Stimulated activated naive CD8-positive, alpha-beta T cell treated with anti-CD3 and anti-CD28 coated beads, Interleukin-15, Interleukin-2, amounts not matched to agents 100 ng/mL and 50 ng/mL, for 24 hours (primary cell): Measurements from ENCODE around the gene ZNF460.
"Not testable (repeated sequence)": the region's sequence is repeated elsewhere in the genome, so short reads cannot be mapped to it uniquely, and the experiment has no call there.

Source experiments
- H3K27ac Mint-ChIP-seq: one replicate; pipeline ENCODE4 v1.8.0; 2021; ENCODE audit warnings: mild to moderate bottlenecking, mixed read lengths
- H3K27me3 Mint-ChIP-seq: one replicate; pipeline ENCODE4 v1.8.0; 2021; ENCODE audit warnings: mixed read lengths
- H3K36me3 Mint-ChIP-seq: one replicate; pipeline ENCODE4 v1.8.0; 2021; ENCODE audit warnings: low read depth, mixed read lengths
- H3K4me1 Mint-ChIP-seq: one replicate; pipeline ENCODE4 v1.8.0; 2021; ENCODE audit warnings: low read depth, mixed read lengths
- H3K4me3 Mint-ChIP-seq: one replicate; pipeline ENCODE4 v1.8.0; 2021; ENCODE audit warnings: mild to moderate bottlenecking, mixed read lengths
- H3K9me3 Mint-ChIP-seq: one replicate; pipeline ENCODE4 v1.8.0; 2021; ENCODE audit warnings: mixed read lengths

Gene ZNF460

DNA sequence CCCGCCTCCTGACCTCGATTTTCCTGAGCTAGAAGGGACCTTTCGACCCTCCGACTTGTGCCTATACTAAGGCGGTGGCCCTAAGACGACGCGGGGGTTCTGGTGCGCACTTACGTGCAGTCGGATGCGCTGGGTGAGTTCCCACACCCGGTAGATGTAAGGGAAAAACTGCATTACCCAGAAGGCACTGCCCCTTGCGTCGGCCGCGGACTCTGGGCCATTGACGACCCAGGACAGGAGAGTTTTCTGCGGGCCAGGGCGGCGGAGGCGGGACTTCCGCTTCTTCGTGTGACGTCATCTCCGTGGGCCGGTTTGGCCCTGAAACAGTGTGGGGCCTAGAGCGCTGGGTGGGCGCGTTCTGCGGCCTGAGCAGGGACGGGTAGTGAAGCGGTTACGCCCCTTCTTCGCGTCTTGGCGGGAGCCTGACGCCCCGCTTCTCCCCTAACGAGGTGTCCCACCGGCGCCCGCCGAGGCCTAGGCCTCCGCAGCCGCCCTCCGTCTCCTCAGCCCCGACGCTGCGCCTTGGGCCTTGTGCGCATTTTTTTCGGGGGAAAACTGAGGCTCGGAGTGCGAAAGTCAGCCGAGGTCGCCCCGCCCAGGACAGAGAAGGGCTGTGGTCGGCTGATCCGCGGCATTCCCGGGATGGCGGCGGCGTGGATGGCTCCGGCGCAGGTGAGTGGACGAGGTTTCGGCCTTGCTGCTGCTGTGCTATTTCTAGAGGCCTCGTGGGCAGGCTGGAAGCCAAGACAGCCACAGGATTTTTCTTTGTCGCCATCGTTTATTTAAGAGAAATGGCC, at the start of gene ZNF460:
Gene ZNF460 (plus strand): TSS at position 321 of the 797 bp plus-strand sequence. CDS start 322 bp downstream, at position 643.
- no peaks in the 10 kb centered on the region for H3K9me3 Mint-ChIP-seq
- no peak within 1 kb of the TSS for H3K27ac Mint-ChIP-seq
- H3K4me3 Mint-ChIP-seq = no peak within 1 kb of the TSS
- peaks cover 62% of the 10 kb centered on the region for H3K36me3 Mint-ChIP-seq
- no peaks in the 10 kb centered on the region for H3K27me3 Mint-ChIP-seq
- H3K4me1 Mint-ChIP-seq = peaks cover 42% of the 10 kb centered on the region

GRCh38 chr19:57231686-57232085, 48.6 kb upstream of the ZNF460 start:
- Mint-ChIP-seq H3K9me3 (peaks cover 3% of the 10 kb centered on the region), H3K4me3 (no peak overlapping the region), H3K27me3 (no peaks in the 10 kb centered on the region), H3K4me1 (no peaks in the 10 kb centered on the region), H3K27ac (no peak overlapping the region), H3K36me3 (peaks cover 7% of the 10 kb centered on the region)

- Mint-ChIP-seq H3K27me3 (no peaks in the 10 kb centered on the region), H3K27ac (no peak overlapping the region)
Measured at GRCh38 chr19:57233207-57233606, 47.1 kb upstream of the ZNF460 start.

GRCh38 chr19:57239982-57240310, 40.3 kb upstream of the ZNF460 start:
- Mint-ChIP-seq H3K4me3 (peak overlapping the region; percentile 96), H3K36me3 (peaks cover 15% of the 10 kb centered on the region), H3K27me3 (no peaks in the 10 kb centered on the region), H3K27ac (peak overlapping the region; percentile 94), H3K4me1 (peaks cover 30% of the 10 kb centered on the region), H3K9me3 (no peaks in the 10 kb centered on the region)

More at GRCh38 chr19:57233207-57233606, 47.1 kb upstream of the ZNF460 start:
- no peak overlapping the region for H3K4me3 Mint-ChIP-seq
- no peaks in the 10 kb centered on the region for H3K4me1 Mint-ChIP-seq
- H3K9me3 Mint-ChIP-seq = no peaks in the 10 kb centered on the region
- peaks cover 4% of the 10 kb centered on the region for H3K36me3 Mint-ChIP-seq

- no peaks in the 10 kb centered on the region for H3K9me3 Mint-ChIP-seq
- H3K4me3 Mint-ChIP-seq = peak within 1 kb of the TSS; percentile 96
- peaks cover 30% of the 10 kb centered on the region for H3K4me1 Mint-ChIP-seq
- peaks cover 19% of the 10 kb centered on the region for H3K36me3 Mint-ChIP-seq
- H3K27ac Mint-ChIP-seq = peak within 1 kb of the TSS; percentile 94
- no peaks in the 10 kb centered on the region for H3K27me3 Mint-ChIP-seq
Measured at GRCh38 chr19:57240311-57241090, 39.8 kb upstream of the ZNF460 start, which contains the start of gene ZNF805. Gene ZNF805, plus strand, starts transcription at chr19:57240632. Its CDS starts 260 bp downstream, at chr19:57240892.

DNA sequence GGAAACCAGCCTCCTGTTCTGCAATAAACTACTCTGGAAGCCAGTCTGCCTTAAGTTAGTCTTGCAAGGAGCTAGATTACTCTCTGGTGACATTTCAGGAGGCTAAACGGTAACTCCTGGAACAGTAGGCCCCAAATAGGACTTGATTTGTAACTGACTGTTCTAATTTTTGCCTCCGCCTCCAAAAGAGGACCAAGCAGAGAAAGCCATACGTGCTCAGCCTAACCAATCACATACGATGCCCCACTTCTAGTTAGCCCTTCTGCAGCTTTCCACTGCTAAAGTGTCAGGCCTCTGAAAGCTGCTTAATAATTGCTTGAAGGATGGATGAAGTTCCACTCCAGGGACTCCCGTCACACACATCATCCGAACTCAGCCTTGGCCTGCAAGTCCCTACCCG, 39.1 kb upstream of the ZNF460 start:
- Mint-ChIP-seq H3K4me1 (peaks cover 30% of the 10 kb centered on the region), H3K27ac (peak overlapping the region; percentile 94), H3K4me3 (peak overlapping the region; percentile 96), H3K9me3 (no peaks in the 10 kb centered on the region), H3K27me3 (no peaks in the 10 kb centered on the region), H3K36me3 (peaks cover 26% of the 10 kb centered on the region)

- Mint-ChIP-seq H3K4me3 (no peak overlapping the region), H3K4me1 (peaks cover 30% of the 10 kb centered on the region), H3K36me3 (peaks cover 42% of the 10 kb centered on the region), H3K9me3 (no peaks in the 10 kb centered on the region), H3K27ac (no peak overlapping the region), H3K27me3 (no peaks in the 10 kb centered on the region)
Measured at GRCh38 chr19:57242821-57243220, 37.5 kb upstream of the ZNF460 start.

DNA sequence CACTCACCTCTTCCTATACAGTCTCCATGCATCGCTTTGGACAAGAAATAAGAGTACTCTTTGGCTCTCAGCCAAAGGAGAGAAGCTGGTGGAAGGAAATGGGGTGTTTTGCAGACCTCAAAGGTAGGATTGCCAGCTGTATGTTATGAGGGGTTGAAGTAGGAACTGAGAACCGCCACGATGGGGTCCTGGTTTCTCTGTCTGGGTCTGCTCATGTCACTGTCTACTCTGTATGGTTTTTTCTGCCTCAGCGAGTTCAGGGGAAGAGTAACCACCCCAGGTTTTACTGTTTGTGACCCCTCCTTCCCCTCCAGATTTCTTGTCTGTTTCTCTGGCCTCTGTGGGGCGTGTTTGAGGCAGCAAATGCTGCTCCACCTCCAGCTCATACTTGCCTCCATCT, 35.8 kb upstream of the ZNF460 start:
- H3K4me3 Mint-ChIP-seq = no peak overlapping the region
- no peaks in the 10 kb centered on the region for H3K9me3 Mint-ChIP-seq
- H3K27ac Mint-ChIP-seq = no peak overlapping the region
- no peaks in the 10 kb centered on the region for H3K27me3 Mint-ChIP-seq
- peaks cover 30% of the 10 kb centered on the region for H3K4me1 Mint-ChIP-seq
- peaks cover 58% of the 10 kb centered on the region for H3K36me3 Mint-ChIP-seq

GRCh38 chr19:57245066-57245465, 35.2 kb upstream of the ZNF460 start:
- peaks cover 61% of the 10 kb centered on the region for H3K36me3 Mint-ChIP-seq
- H3K27me3 Mint-ChIP-seq = no peaks in the 10 kb centered on the region
- no peaks in the 10 kb centered on the region for H3K9me3 Mint-ChIP-seq
- no peak overlapping the region for H3K27ac Mint-ChIP-seq
- H3K4me3 Mint-ChIP-seq = no peak overlapping the region
- peaks cover 28% of the 10 kb centered on the region for H3K4me1 Mint-ChIP-seq

- Mint-ChIP-seq H3K9me3 (peaks cover 5% of the 10 kb centered on the region), H3K4me1 (peaks cover 26% of the 10 kb centered on the region)
Measured at GRCh38 chr19:57245959-57246358, 34.3 kb upstream of the ZNF460 start.

GRCh38 chr19:57248646-57249045, 31.6 kb upstream of the ZNF460 start:
- Mint-ChIP-seq H3K4me3 (no peak overlapping the region), H3K27me3 (no peaks in the 10 kb centered on the region), H3K9me3 (peaks cover 15% of the 10 kb centered on the region), H3K27ac (no peak overlapping the region), H3K4me1 (peaks cover 2% of the 10 kb centered on the region), H3K36me3 (peaks cover 95% of the 10 kb centered on the region)

More at GRCh38 chr19:57245959-57246358, 34.3 kb upstream of the ZNF460 start:
- no peak overlapping the region for H3K4me3 Mint-ChIP-seq
- peaks cover 70% of the 10 kb centered on the region for H3K36me3 Mint-ChIP-seq
- H3K27ac Mint-ChIP-seq = no peak overlapping the region
- H3K27me3 Mint-ChIP-seq = no peaks in the 10 kb centered on the region

DNA sequence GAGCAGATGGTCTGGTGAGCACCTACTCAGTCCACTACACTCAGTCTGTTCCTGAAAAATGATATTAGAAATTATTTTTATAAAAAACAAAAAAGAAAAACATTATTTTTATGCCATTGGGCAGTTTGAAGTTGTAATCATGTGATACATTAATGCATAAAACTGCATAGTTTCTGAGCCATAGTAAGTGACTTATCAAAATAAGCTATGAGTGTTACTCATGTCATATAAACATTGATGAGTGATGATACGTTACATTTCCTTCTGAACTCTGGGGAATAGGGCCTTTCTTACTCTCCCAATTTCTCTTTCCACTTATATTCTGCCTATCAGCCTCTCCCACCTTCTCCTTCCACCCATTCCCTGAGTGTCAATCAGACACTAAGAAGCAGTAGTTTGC, 31.0 kb upstream of the ZNF460 start:
- Mint-ChIP-seq H3K27me3 (no peaks in the 10 kb centered on the region), H3K4me1 (no peaks in the 10 kb centered on the region)

DNA sequence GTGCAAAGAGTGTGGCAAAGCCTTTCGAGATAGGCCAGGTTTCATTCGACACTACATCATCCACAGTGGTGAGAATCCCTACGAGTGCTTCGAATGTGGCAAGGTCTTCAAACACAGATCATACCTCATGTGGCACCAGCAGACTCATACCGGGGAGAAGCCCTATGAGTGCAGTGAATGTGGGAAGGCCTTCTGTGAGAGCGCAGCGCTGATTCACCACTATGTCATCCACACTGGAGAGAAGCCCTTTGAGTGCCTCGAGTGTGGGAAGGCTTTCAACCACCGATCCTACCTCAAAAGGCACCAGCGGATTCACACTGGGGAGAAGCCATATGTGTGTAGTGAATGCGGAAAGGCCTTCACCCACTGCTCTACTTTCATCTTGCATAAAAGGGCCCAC, 26.5 kb upstream of the ZNF460 start:
- H3K9me3 Mint-ChIP-seq = peaks cover 32% of the 10 kb centered on the region
- H3K36me3 Mint-ChIP-seq = peaks cover 90% of the 10 kb centered on the region
- H3K4me3 Mint-ChIP-seq, H3K27me3 Mint-ChIP-seq, H3K4me1 Mint-ChIP-seq, H3K27ac Mint-ChIP-seq: not testable (repeated sequence)

More for the DNA sequence above, 31.0 kb upstream of the ZNF460 start:
- Mint-ChIP-seq H3K36me3 (peaks cover 95% of the 10 kb centered on the region), H3K9me3 (peaks cover 17% of the 10 kb centered on the region), H3K27ac (no peak overlapping the region), H3K4me3 (no peak overlapping the region)

GRCh38 chr19:57262044-57262443, 18.2 kb upstream of the ZNF460 start:
- Mint-ChIP-seq H3K9me3 (peaks cover 30% of the 10 kb centered on the region), H3K4me3 (no peak overlapping the region), H3K36me3 (peaks cover 75% of the 10 kb centered on the region), H3K27ac (no peak overlapping the region), H3K4me1 (no peaks in the 10 kb centered on the region), H3K27me3 (no peaks in the 10 kb centered on the region)

DNA sequence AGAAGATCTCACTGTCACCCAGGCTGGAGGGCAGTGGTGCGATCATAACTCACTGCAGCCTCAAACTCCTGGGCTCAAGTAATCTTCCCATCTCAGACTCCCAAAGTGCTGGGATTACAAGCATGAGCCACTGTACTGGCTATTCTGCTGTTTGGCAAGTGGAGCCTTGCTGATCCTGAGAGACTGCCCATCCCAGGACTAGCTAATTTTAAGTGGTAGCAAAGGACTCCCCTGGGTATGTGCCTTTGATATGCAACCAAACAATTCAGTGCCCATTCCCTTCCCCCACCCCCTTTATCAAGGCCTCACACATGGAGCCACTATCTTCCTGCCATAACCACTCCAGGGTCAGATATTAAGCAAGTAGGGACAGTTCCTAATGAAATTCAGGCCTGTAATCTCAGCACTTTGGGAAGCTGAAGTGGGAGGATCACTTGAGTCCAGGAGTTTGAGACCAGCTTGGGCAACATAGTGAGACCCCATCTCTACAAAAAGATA, 17.0 kb upstream of the ZNF460 start:
- no peak overlapping the region for H3K27ac Mint-ChIP-seq
- peaks cover 71% of the 10 kb centered on the region for H3K36me3 Mint-ChIP-seq
- peaks cover 30% of the 10 kb centered on the region for H3K9me3 Mint-ChIP-seq
- H3K4me3 Mint-ChIP-seq = no peak overlapping the region
- no peaks in the 10 kb centered on the region for H3K4me1 Mint-ChIP-seq
- no peaks in the 10 kb centered on the region for H3K27me3 Mint-ChIP-seq
